PC-3 (cell line): ENCODE results near the gene STX1A.

Source experiments
- CTCF ChIP-seq: fragments of 300-600 bp; sonication (generic); conservative IDR thresholded peaks from 2 replicates; pipeline ENCODE4 v1.5.1; 2017; ENCODE audit warnings: antibody characterized with exemption, low read depth, mild to moderate bottlenecking, low read length
- EZH2 ChIP-seq: fragments of 300-600 bp; sonication (generic); IDR thresholded peaks from one replicate; pipeline ENCODE4 v1.6.1; 2017; ENCODE audit warnings: antibody characterized with exemption, mild to moderate bottlenecking, low read length; ENCODE audit not compliant: unreplicated experiment

- TF ChIP-seq CTCF (no peak), EZH2 (no peak)
Observed at GRCh38 chr7:73688288-73688687, 31.2 kb downstream of the STX1A start.
